Large intestine (tissue), 3 donors: Measurements from ENCODE around the gene DCST1. TPM values are rescaled to one million over a fixed set of nuclear protein-coding genes. Genes with fewer than 3 reads are reported as not detected.
A peak's percentile ranks its signal among the peaks of the same experiment; 100 is the strongest.

Experiments used
- DNase-seq, 2 donors: peaks; one replicate each; pipeline versions ENCODE4 v3.0.0 to v3.0.0-alpha.2; 2013
- H3K27ac ChIP-seq: one replicate; pipeline ENCODE4 v1.5.1; 2013; ENCODE audit warnings: low read length
- H3K27me3 ChIP-seq: 2 replicates; pipeline ENCODE4 v1.6.1; 2013; ENCODE audit warnings: low read length; ENCODE audit not compliant: control insufficient read depth, insufficient read depth
- H3K36me3 ChIP-seq: 2 replicates; pipeline ENCODE4 v1.6.1; 2013; ENCODE audit warnings: low read length; ENCODE audit not compliant: control insufficient read depth, insufficient read depth
- H3K4me1 ChIP-seq: one replicate; pipeline ENCODE4 v1.6.1; 2013; ENCODE audit warnings: low read length; ENCODE audit not compliant: control insufficient read depth, insufficient read depth
- H3K4me3 ChIP-seq: one replicate; pipeline ENCODE4 v1.5.1; 2013; ENCODE audit warnings: low read length
- H3K9me3 ChIP-seq: one replicate; pipeline ENCODE4 v1.6.1; 2013; ENCODE audit warnings: mild to moderate bottlenecking, low read depth, low read length, moderate library complexity; ENCODE audit not compliant: control insufficient read depth
- WGBS: methylation state at CpG from one replicate; pipeline ENCODE4 v1.1.5; 2013; ENCODE audit warnings: low lambda C conversion rate; ENCODE audit not compliant: insufficient coverage; 5-methylcytosine and 5-hydroxymethylcytosine counted together
- polyA plus RNA-seq: library from polyadenylated mRNA; unstranded; fragments of 120-200 nt; gene quantifications from one replicate; pipeline ENCODE4 v1.2.1, GENCODE V29; 2013

Gene DCST1
- polyA plus RNA-seq, 1 donor, result 0.88 TPM

DNA sequence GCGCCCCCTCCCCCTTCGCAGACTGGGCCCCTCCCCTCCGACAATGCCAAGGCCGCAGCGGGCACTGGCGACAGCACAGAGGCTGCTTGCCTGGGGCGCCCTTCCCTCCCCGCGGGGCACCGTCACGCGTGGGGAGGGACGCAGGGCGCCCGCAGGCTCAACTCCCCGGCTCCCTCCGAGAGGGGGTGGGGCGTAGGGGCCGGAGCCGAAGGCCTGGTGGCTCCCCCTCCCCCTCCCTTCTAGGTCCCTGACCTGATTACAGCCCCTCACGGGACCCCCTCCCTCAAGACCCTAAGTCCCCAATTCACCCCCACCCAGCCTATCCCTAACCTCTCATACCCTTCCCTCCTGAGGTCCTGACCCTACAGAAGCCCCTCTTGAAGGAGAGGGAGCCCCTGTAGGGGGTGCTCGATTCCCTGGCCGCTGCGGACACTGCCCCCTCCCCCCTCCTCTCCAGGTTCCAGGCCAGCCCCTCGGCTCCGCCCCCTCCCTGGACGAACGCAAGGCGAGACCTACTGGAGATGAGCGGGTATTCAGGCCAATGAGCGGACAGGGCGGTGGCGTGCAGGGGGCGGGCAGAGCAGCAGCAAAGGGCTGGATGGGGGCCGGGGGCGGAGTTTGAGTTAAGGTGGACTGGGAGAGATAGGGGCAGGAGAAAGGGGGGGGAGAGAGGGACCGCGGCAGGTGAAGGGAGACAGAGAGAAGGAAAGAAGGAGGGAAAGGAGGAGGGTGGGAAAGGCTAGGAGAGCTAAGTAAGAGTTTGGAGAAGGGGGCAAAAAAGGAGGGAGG lies 31.8 kb upstream of the DCST1 start:
- Histone ChIP-seq H3K4me1 (peaks cover 42% of the 10 kb centered on the region), H3K27me3 (no peaks in the 10 kb centered on the region)
- 0% methylated on average over 2 of the region's 38 CpGs for WGBS

GRCh38 chr1:155002464-155003226 lies 31.0 kb upstream of the DCST1 start, which contains the start of gene ZBTB7B:
ZBTB7B (plus strand) TSS chr1:155002802; CDS start chr1:155014661, 11,859 bp downstream.
- H3K9me3 ChIP-seq, result peaks cover 2% of the 10 kb centered on the region
- H3K27ac ChIP-seq, result peak within 1 kb of the TSS; percentile 95
- H3K27me3 ChIP-seq, result no peaks in the 10 kb centered on the region
- peaks cover 50% of the 10 kb centered on the region for H3K4me1 ChIP-seq
- WGBS, result no CpG with 5 or more reads among the region's 35 CpGs
- H3K4me3 ChIP-seq, result peak within 1 kb of the TSS; percentile 94
- peak in 1 of 2 donors; percentile 65 for DNase-seq
- H3K36me3 ChIP-seq, result peaks cover 10% of the 10 kb centered on the region

More for the DNA sequence above, 31.8 kb upstream of the DCST1 start:
- peak; percentile 99 to 100 for DNase-seq
- H3K4me3 ChIP-seq, result peak overlapping the region; percentile 74
- H3K9me3 ChIP-seq, result peaks cover 2% of the 10 kb centered on the region
- H3K27ac ChIP-seq, result peak overlapping the region; percentile 95
- H3K36me3 ChIP-seq, result peaks cover 10% of the 10 kb centered on the region

DNA sequence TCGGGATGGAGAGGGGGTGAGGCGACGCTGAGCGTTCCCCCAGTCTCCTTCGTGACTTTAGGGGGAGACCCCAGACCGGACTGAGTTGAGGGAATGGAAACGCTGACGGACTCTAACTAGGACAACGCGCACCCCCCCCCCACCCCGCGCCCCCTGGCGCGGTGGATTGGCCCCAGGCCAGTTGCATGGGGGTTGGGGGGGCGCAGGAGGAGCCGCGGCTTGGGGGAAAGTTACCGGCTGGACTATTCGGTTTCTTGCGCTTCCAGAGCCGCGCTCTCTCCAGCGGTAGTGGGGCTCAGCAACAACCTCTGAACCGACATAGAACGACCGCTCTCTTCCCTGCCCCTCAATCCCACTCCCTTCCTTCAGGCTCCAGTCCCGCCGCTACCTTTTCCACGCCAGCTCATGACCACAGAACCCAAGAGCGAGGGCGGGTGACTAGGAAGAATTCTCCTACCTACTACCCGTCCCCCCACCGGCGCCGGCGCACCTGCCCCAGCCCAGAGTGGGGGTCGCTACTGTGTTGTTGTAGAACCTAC lies 30.3 kb upstream of the DCST1 start:
- Histone ChIP-seq H3K4me1 (peaks cover 56% of the 10 kb centered on the region), H3K4me3 (peak overlapping the region; percentile 94), H3K36me3 (peaks cover 10% of the 10 kb centered on the region), H3K27ac (peak overlapping the region; percentile 85), H3K27me3 (no peaks in the 10 kb centered on the region), H3K9me3 (peaks cover 2% of the 10 kb centered on the region)
- WGBS, result no CpG with 5 or more reads among the region's 37 CpGs
- no peak for DNase-seq

DNA sequence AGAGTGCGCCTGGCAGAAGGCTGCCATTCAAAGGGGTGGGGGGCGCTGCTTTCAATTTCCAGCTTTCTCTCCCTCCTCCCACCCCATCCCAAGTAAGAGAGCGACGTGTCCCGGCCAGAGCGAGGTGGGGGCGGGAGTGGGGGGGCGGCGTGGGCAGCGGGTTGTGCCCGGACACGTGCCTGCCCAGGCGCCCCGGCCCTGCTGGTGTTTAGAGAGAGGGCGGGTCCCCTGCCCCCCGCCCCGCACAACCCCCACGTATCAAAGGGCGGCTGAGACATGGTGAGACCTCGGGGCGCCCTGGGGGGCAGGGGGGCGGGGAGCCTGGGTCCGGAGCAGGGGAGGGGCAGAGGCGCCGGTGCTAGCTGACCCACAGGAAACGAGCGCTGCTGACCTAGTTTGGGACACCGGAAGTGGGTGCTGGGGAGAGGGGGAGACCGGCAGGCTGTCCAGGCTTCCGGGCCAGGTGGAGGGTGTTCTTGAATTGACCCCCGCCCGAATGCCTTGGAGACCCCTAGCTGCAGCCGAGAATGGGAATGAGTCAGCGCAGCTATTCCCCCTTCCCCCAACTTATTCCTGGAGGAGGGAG lies 29.8 kb upstream of the DCST1 start:
- no CpG with 5 or more reads among the region's 34 CpGs for WGBS
- DNase-seq, result peak; percentile 56 to 80
- Histone ChIP-seq H3K9me3 (peaks cover 2% of the 10 kb centered on the region), H3K27ac (peak overlapping the region; percentile 85), H3K27me3 (no peaks in the 10 kb centered on the region), H3K36me3 (peaks cover 10% of the 10 kb centered on the region), H3K4me1 (peaks cover 60% of the 10 kb centered on the region), H3K4me3 (peak overlapping the region; percentile 94)

DNA sequence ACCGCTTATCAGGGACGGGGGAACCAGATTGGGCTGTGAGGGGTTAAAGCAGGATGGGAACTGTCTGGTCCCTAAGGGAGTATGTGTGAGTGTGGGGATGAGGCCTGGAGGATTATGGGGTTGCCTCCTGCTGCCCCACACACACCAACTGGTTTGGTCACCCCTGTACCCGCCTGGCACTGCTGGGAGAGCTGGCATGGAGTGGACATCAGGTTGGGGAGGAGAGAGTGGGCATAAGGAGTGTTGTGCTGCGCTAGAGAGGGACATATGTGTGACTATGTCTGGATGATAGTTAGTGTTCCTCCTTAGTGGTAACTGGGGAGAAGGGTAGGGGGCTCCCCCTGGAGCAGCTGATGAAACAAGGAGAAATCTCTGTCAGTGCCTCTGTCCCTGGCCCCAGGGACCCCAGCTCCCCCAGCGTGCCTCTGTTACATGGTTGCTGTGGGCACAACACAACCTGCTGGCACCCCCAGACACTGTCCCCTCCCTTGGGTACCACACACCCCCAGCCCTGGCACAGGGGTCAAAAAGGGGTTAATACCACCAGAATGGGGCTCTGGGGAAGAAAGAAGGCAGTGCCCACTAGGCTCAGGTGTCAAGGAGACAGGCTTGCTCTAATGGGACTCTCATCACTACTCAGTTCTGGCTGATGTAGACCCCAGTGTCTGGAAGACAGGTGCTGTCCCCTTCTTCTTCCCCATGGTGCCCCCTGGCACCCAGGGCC lies 29.1 kb upstream of the DCST1 start:
- Histone ChIP-seq H3K27me3 (no peaks in the 10 kb centered on the region), H3K9me3 (no peaks in the 10 kb centered on the region), H3K4me1 (peaks cover 61% of the 10 kb centered on the region), H3K27ac (peak overlapping the region; percentile 85), H3K4me3 (peak overlapping the region; percentile 94), H3K36me3 (peaks cover 10% of the 10 kb centered on the region)
- no CpG with 5 or more reads among the region's 5 CpGs for WGBS
- no peak for DNase-seq

DNA sequence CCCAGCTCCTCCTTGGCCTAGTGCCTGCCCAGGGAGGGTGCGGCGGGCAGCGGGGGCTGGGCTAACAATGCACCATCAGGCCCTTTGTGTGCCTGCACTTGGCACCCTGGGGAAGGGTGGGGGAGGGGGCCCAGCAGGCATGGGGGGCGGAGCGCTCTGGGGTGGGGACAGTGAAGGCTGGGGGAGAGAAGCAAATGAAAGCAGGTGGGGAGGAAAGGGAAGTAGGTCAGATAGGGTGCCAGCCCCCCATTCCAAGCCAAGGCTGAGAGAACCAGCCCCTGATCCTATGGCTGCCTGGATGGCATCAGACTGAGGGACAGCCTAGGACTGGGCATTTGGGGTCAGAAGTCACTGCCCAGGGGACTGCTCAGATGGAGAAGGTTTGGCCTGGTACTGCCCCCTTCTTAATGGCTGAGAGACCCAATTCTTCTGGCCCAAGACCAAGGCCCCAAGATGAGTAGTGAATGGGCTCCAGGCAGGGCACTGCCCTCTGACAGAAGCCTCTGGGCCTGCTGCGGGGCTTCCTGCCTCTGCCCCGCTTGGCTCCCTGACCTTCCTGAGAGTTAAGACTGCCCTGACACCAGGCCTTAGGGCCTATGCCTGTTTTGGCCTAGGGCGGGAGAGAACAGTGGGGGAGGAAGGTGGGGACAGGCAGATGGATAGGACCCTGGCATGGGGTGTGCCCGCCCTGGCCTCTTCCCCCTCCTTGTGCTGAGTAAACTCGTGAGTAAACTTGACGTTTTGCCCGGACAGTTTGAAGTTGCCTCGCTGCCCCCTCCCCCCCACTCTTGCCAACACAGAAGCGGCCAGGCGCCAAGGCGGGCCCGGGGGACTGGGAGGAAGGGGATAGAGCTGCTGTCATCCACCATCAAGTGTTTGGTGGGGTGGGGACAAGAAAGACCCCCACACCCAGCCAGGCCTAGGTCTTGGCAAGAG lies 28.3 kb upstream of the DCST1 start:
- Histone ChIP-seq H3K4me1 (peaks cover 62% of the 10 kb centered on the region), H3K36me3 (peaks cover 10% of the 10 kb centered on the region), H3K9me3 (no peaks in the 10 kb centered on the region), H3K27me3 (no peaks in the 10 kb centered on the region), H3K4me3 (peak overlapping the region; percentile 94), H3K27ac (peak overlapping the region; percentile 85)
- DNase-seq, result peak in 1 of 2 donors; percentile 33
- no CpG with 5 or more reads among the region's 17 CpGs for WGBS

- Histone ChIP-seq H3K4me1 (peaks cover 75% of the 10 kb centered on the region), H3K4me3 (no peak overlapping the region), H3K9me3 (no peaks in the 10 kb centered on the region), H3K36me3 (peaks cover 18% of the 10 kb centered on the region), H3K27ac (peak overlapping the region; percentile 69), H3K27me3 (no peaks in the 10 kb centered on the region)
- peak in 1 of 2 donors; percentile 44 for DNase-seq
- no CpG with 5 or more reads among the region's 2 CpGs for WGBS
Observed at GRCh38 chr1:155006601-155007101, 27.0 kb upstream of the DCST1 start.

DNA sequence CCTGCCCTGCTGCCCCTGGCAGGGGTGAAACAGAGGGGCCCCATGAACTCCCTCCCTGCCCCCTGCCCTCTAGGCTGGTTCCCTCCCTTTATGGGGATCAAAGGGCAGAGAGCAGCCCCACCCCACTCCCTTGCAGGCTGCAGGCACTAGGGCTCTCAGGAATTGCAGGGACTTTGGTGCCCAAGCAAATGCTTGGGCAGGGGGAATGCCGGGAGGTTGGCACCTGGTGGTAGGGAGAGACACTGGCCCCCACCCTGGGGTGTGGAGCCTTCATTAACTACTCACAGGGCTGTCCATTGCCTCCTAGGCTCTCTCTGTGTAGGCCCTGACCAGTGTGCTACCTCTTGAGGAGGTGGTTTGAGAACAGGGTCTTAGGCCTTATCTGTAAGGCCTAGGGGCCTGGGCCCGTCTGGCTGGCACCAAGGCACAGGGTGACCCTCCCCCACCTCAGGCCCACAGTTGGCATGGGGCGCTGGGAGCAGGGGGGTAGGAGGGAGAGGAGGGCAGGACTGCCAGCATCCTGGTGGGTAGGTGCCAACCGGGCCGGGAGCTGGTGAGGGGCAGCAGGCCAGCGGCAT lies 26.3 kb upstream of the DCST1 start:
- peak overlapping the region; percentile 25 for H3K4me3 ChIP-seq
- H3K4me1 ChIP-seq, result peaks cover 82% of the 10 kb centered on the region
- DNase-seq, result peak; percentile 78 to 88
- peak overlapping the region; percentile 69 for H3K27ac ChIP-seq
- H3K36me3 ChIP-seq, result peaks cover 23% of the 10 kb centered on the region
- no peaks in the 10 kb centered on the region for H3K9me3 ChIP-seq
- H3K27me3 ChIP-seq, result no peaks in the 10 kb centered on the region
- WGBS, result no CpG with 5 or more reads among the region's 6 CpGs
